Activated CD4-positive, CD25-positive, alpha-beta regulatory T cell treated with anti-CD3 and anti-CD28 coated beads, Interleukin-2, amount 50 U/mL, for 16 hours (primary cell): ENCODE results near the gene SMIM7.
"Not testable (repeated sequence)": the region's sequence is repeated elsewhere in the genome, so short reads cannot be mapped to it uniquely, and the experiment has no call there.

ENCODE experiments used
- DNase-seq: peaks from one replicate; pipeline ENCODE4 v3.0.0-alpha.2; 2020; ENCODE audit warnings: low read depth, low spot score

The SMIM7 gene

DNA sequence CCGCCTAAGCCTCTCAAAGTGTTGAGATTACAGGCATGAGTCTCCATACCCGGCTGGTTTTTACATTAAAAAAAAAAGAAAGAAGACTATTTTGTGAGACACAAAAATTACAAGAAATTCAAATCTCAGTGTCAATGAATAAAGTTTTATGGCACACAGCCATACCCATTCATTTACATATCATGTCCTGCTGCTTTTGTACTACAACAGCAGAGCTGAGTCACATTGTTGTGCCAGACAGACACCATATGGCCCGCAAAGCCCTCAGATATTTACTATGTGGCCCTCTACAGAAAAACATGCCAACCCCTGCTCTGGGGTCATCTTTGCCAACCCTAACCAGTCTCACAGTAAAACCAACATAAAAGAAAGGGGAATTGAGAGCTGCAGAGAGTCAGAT is 5.3 kb downstream of the SMIM7 start:
- no peak for DNase-seq

DNA sequence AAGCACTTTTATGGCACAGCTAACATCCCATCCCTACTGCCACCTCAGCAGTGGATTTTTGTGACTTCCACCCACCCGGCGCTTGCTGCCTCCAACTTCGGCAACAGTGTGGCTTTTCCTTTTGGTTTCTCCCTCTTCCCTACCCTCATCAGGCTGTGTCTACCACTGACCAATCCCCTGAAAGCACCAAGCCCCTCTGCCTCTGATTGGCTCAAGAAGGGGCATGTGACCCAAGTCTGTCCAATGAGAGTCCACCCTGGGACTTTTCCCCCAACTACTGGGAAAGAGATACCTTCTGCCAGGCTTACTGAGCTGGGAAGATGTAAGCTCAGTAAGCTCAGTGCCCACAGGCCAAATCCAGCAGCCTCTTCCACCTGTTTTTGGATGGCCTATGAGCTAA is 5.8 kb downstream of the SMIM7 start:
- DNase-seq, result no peak

DNA sequence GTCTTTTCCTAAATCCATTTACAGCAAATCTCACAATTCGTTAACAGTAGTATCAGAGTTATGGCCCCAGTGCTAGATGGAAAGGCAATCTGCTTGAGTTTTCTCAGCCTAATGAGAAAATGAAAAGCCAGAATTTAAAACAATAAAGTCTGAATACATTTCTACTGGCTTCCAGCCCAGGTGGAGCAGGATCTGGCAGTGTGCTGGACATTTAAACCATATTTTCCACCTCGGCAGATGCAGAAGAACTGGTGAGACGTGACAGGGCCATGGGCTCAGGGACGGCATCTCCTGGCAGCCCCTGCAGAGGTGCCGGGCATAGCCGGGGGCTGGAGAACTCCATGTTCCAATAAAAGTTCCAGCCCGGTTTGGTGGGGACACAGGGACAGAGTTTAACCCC is 7.1 kb downstream of the SMIM7 start:
- no peak for DNase-seq

DNA sequence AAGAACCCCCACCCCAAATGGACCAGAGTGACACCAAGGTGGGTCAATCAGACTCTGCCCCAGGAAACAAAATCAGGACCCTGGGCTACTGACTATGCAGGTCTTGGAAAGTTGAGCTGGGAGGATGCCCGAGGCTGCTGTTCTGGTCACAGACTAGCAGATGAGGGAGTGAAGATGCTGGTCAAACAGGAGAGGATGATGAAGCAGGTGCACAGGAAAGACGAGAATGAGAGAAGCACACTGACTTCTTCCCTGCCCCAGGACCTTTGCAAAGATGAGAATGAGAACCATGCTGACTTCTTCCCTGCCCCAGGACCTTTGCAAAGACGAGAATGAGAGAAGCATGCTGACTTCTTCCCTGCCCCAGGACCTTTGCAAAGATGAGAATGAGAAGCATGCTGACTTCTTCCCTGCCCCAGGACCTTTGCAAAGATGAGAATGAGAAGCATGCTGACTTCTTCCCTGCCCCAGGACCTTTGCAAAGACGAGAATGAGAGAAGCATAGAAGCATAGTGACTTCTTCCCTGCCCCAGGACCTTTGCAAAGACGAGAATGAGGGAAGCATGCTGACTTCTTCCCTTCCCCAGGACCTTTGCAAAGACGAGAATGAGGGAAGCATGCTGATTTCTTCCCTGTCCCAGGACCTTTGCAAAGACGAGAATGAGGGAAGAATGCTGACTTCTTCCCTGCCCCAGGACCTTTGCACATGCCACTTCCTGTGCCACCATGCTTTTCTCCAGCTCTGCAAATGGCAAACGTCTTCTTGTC is 8.3 kb downstream of the SMIM7 start:
- not testable (repeated sequence) for DNase-seq

DNA sequence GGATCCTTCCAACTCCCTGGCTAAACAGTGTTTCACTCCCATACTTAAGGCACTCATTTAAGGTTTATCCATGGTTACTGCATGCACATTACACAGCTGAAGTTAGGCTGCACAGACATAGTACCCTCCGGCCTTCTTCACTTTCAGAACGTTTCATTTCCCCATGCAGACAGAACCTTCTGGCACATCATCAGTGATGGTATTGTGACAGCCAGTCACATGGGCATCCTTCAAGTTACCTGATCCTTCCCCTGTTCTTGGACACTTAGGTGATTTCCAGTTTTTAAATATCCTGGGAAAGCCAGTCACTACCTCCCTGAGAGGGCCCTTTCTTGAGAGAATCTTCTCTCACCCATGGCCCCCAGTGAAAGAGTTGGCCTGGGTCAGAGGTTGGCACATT is 9.1 kb downstream of the SMIM7 start:
- DNase-seq, result no peak

DNA sequence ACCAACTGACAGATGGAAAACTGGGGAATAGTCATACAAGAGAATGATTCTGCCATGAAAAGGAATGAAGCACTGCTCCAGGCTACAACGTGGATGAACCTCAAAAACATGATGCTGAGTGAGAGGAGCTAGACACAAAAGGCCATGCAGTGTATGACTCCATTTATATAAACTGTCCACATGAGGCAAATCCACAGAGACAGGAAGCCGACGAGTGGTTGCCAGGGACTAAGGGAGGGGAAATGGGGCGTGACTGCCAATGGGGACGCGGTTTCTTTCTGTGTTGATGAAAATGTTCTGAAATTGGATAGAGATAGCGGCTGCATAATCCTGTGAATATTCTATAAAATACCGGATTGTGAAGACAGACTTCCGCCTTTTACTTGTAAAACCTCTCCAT is 10.2 kb downstream of the SMIM7 start:
- DNase-seq, result no peak

DNA sequence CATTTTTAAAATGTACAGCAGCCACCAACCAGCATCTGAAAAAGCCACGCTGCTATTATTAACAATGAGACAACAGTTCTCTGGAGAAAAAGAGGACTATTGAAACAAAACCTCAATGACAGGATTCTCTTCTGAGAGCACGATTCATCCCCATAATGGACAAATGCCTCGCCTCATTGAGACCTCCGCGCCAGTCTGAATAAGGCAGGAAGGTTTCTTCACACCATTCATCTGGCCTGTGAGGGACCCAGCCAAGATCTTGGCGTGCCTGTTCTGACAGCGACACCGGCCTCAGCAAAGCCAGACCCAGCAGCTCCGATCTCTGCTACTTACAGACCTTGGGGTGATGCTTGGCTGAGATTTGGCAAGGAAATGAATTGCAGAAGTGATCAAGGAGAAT is 14.8 kb downstream of the SMIM7 start:
- DNase-seq, result no peak

DNA sequence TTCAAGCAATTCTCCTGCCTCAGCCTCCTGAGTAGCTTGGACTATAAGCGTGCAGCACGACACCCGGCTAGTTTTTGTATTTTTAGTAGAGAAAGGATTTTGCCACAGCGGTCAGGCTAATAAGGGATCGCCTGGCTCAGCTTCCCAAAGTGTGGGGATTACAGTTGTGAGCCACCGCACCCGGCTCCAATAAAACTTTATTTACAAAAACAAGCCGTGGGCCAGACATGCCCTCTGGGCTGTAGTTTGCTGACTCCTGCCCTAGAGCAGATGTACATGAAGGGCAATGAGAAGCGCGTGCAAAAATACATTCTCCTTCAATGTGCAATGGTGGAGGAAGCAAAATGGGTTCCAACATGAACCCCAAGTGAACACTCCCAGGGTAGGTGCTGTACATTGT is 18.2 kb downstream of the SMIM7 start:
- DNase-seq, result no peak

DNA sequence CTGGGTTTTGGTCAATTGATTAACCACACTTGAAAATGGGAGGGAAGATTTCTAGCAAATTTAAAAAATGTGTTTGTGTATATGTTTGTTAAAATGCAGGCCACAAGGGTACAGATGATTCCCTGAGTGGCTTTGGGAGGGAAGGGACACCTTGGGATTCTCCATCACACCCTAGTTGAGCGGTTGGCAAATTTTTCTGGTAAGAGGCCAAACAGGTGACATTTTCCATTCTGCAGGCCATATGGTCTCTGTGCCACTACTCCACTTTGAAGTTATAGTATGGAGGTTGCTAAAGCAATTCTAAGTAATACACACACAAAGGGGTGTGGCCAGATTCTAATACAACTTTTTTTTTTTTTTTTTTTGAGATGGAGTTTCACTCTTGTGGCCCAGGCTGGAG is 19.0 kb downstream of the SMIM7 start:
- no peak for DNase-seq

DNA sequence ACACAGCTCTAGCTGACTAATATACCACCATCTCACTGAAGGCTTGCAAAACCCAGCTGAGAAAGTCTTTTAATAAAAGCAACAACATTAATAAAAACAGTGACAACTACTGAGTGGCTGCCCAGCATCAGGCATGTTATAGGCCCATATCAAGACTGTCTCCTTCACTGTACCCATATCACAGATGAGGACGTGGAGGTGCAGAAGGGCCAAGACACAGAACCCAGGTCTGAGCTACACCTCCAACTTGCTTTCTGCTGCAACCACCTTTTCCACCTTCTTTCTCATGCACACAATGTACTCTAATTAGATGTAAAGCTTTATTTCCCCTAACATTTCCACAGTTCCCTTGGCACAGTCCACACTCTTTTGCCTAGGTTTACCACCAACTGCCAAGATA is 21.3 kb downstream of the SMIM7 start:
- DNase-seq, result no peak

DNA sequence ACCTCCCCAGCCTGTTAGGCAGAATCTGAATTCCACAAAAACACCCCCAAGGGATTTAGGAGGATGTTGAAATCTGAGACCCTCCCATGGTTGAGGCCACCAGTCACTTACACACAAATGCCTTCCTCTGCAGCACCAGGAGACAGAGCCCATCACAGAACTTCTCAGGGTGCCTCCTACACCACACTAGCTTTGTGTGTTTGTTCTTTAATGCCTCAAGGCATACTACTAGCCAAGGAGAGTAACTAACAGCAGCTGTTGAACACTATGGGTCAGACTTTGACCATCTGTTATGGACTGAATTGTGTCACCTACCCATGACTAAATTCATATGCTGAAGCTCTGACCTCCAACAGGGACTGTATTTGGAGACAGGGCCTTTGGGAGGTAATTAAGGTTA is 22.4 kb downstream of the SMIM7 start:
- no peak for DNase-seq

DNA sequence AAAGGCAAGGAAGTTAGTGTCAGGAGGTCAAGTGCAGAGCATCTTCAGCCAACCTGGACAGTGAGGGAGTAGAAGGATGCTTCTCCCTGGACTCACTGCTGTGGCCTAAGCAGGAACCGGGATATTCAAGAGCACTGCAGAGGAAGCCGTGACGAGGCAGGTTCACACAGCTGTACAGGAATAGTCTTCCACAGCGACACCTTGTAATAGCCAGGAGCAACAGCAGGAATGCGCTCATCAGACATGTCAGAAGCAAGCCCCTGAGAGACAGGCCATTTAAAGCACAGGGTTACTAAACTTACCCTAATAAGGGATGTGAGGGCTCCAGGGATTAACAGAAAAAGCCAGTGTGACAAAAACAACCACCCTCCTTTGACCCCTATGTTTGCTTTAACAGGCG is 28.5 kb downstream of the SMIM7 start:
- DNase-seq, result no peak

DNA sequence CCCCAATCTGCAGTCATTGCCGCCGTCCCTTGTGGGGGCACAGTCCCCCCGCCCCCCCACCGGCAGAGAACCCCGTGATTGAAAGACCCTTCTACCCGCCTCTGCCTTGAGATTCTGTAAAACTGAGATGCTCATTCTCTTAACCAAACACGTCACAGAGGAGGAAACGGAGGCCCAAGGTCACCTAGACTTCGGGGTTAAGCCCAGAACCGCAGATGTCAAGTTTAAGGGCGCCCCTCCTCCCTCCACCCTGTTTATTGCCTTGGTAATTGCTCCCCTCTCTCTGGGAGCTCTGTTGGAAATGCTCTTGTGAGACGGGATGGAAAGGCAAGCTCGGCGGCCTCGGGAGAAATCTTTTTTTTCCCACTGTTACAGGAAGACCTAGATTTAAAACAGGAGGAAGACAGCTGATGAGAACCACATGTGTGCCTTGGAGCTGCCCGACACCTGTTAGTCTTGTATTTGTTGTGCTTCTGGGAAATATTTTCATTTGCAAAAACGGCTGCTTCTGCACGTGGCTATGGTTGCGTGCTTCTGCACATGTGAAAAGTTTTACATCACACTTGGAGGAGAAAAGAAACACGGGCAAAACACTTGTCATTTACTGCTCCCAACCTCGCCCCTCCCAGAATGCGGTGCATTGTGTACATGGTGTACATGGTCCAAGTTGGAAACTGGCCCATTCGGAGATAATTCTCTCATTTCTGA is 30.8 kb downstream of the SMIM7 start:
- no peak for DNase-seq

DNA sequence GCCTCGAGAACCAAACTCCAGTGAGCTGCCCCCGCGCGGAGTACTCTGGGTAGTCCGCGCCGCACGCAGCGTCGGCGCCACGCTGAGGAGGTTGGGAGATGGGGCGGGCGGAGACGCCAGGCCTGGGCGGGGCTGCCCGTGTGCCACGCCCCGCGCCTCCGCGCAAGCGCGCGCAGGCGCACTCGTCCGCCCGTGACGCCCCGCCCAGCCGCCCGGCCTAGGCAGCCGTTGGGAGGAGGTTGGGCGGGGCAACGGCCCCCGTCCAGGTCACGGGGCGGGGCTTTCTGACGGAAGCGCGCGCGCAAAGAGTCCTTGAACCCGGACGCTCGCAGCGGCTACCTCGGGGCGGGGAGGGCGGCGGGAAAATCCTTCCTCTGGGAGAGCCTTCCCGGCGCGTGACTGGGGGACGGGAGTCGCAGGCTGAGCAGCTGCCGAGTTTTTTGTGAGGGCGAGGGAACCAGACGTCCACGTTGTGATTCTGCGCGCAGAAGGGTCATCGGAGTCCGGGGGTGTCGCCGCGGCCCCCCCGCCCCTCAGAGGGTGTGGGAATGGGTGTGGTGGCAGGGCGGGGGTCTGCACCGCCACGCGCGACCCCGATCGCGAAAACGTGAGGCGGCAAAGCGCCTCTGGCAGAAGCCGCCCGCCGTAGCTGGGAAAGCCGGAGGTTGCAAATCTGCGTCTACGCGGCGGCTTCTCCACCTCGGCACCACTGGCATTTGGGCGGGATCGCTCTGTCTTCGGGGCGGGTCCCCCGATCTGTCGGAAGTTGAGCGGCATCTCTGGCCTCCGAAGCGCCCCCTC is 31.6 kb downstream of the SMIM7 start, which contains the start of gene MED26:
TSS of gene MED26 (minus strand) at position 22 of the 801 bp plus-strand sequence. CDS start 261 bp downstream, outside the sequence.
- peak; percentile 94 for DNase-seq

DNA sequence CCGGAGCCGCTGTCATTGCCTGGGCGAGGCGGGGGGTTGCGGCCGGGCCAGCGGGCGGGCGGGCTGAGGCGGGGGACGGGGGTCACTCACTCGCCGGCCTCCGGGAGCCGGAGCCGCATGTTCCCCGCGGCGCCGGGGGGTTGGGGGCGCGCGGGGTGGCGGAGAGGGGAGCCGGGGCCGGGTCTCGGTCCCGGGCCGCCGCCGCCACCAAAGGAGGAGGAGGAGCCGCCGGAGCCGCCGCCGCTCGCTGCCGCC is 32.1 kb downstream of the SMIM7 start:
- no peak for DNase-seq

DNA sequence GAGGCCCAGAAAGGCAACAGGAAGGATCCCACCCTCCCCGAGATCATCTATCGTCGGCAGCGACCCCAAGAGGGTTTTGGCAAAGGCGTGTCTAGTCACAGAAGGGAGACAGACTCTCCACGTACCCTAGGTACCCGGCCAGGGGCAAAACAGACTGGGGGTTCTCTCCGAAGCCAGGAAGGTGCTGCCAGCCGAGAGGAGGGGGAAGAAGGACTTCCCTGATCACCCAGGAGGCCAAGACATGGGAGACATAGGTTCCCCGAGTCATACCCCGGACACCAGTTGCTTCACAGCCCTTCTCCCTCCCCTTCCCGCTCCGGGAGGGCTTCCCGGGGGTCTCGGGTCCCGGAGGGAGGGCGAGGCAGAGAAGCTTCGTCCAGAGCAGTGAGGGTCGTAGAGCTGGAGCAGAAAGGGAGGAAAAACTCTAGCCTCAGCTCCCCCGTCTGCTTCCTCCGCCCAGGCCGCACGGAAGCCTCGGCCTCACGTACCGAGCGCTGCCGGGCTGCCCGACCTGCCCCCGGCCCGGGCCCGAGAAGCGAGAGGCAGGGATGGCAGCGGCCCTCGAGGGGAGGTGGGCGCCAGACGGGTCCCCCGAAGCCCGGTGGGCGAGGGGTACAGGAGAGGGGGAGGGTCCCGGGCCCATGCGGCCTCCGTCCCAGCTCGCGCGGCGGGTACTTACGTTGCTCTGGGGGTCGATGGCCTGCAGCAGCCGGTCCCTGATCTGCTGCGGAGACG is 32.6 kb downstream of the SMIM7 start:
- no peak for DNase-seq

DNA sequence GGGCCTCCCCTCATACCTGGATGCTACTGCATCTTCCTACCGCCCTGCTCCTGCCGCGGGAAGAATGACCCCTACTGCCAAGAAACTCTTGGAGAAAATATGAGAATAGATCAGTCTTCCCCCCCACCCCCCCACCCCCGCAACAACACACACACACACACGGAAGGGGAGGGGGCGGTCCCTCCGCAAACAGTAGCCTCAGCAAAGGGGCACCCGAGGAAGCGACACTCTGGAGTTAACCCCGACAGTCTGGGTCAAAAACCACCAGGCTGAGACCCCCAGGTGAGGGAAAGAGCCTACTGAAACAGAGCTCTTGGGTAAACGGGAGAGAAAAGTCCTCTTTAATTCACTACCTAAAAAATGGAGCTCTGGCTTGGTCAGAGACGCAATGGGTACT is 33.1 kb downstream of the SMIM7 start:
- no peak for DNase-seq

DNA sequence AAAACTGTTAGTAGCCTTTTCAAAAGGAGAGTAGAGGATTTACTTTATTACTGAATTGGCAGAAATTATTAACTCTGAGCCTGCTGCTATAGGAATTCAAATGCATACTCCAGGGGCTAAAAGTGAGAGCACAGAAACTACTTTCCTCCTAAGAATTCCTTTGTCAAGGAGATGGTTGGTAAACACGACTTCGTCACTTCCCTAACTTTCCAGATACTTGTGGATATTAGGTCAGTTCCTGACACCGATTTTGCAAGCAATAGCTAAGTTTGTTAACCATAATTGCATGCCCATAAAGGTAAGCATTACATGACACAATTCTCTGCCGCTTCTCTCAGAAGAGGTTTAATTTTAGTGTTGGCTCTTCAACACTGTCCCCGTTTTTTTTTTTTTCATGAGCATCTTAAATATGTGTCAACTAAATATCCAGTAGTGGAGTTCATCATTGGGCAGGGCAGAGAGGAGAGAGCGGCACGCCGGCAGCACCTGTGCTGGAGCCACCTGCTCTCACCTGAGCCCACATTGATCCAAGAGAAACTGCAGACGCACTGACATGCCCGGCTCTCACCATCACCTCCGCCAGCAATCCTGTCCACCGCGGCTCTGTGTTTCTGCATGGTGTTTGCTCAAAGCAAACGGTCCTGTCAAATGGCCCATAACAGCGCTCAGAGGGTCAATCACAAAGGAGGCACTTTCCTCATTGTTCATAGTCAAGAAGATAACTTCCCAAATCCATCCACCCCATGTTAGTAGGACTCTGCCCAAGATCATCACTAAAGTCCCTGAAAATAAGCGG is 34.6 kb downstream of the SMIM7 start:
- DNase-seq, result no peak

DNA sequence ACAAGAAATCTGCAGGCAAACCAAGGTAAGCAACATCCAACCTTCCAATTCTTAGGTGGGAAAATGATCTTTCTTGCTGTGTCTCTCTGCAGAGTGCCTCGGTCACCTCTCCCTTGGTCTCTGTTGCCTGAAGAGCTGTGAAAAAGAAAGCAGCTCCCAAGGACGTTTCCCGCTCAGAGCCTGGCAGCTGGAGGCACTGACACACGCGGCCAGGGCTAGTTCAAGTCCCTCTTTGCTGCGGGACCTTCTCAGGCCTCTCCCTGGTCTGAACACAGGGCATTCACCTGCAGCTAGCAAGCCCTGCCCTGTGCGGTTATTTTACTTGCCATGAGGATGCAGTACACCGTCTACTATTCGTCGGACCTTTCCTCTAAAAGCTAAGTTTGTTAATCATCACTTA is 35.7 kb downstream of the SMIM7 start:
- no peak for DNase-seq

DNA sequence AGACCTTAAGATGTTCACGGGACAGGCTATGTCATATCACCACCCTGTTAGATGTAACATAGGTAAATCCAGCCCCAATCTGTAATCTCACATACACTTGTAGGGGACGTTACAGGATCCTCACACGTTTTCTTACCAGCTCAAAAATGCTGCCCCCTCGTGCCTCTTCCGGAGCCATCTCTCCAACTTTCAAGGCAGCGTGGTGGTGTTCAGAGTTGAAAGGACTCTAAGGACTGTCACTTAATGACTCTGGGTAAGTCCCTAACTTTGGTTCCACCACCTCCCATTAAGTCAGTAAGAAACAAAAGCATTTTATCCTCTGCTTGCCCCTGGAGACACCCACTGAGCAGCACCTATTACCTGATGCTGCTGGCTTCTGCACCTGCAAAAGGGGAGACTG is 36.4 kb downstream of the SMIM7 start:
- DNase-seq, result no peak

DNA sequence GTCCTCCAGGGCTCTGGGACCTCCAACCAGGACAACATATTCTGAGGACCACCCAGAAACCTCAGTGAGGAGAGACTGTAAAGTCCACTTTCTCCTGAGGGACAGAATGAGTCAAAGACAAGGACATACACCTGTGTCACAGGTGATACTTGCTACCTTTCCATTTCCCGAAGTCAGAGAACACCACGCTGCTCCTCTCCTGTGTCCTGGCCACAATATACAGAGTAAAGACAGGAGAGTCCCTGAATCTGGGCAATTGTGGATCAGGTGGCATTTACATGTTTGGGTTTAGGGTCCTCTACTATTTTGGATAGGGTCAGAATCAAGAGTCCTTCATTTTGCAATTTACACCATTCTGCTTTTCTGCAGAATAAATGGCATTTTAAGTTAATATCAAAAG is 36.9 kb downstream of the SMIM7 start:
- DNase-seq, result no peak
